ENCODE data around the gene PSMC2.

Gene PSMC2

GRCh38 chr7:103347507-103348267, at the start of gene PSMC2:
PSMC2 (plus strand) TSS chr7:103347643; CDS start chr7:103347712, 69 bp downstream.
- peak; percentile 71 for DNase-seq (ENCODE audit: extremely low read depth, low read depth)

DNA sequence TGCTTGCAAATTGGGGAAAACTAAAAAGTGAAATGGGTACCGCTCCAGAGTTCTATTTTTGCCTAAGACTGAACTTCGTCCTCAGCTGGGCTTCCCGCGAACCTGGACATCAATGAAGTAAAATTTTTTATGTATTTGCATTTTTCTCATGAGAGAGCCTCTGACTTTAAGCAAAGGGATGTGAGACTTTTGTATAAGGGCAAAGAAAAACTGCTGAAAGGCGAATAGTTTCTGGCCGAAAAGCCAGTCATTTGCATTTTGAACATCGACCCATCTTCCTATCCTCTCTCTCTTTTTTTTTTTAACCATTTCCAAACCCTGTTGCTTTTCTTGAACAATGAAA, 49.6 kb upstream of the PSMC2 start:
- no peak for DNase-seq (ENCODE audit: extremely low read depth, low read depth)
- no peak for TF ChIP-seq CTCF (IDR thresholded peaks at IDR 0.05; ENCODE audit: low read depth, low read length)

More at GRCh38 chr7:103347507-103348267, at the start of gene PSMC2:
- TF ChIP-seq CTCF (IDR thresholded peaks at IDR 0.05; ENCODE audit: low read depth, low read length): no peak

- no peak for DNase-seq (ENCODE audit: extremely low read depth, low read depth)
- TF ChIP-seq CTCF (IDR thresholded peaks at IDR 0.05; ENCODE audit: low read depth, low read length): no peak
Measured at GRCh38 chr7:103299660-103300059, 47.8 kb upstream of the PSMC2 start.

DNA sequence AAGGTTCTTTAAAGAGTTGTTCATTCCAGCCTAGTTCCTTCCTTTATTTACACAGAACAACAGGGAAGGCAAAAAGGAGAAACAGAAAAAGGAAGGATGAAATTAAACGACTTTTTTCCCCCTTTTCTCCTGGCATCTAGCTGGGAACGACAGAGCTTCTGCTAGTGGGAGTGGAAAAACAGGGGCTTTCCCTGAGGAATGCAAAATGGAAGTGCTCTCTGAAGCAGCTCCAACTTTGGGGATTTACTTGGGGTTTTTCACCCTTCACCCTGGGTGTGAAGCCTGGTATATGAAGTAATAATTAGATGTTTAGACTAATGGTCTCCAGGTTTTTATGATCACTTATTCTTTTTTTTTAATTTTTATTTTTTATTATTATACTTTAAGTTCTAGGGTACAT, 46.0 kb upstream of the PSMC2 start:
- DNase-seq (ENCODE audit: extremely low read depth, low read depth): no peak
- TF ChIP-seq CTCF (IDR thresholded peaks at IDR 0.05; ENCODE audit: low read depth, low read length): no peak

- TF ChIP-seq CTCF (IDR thresholded peaks at IDR 0.05; ENCODE audit: low read depth, low read length): no peak
- DNase-seq (ENCODE audit: extremely low read depth, low read depth): no peak
Measured at GRCh38 chr7:103307503-103308231, 39.8 kb upstream of the PSMC2 start.

GRCh38 chr7:103314852-103315251, 32.6 kb upstream of the PSMC2 start:
- no peak for DNase-seq (ENCODE audit: extremely low read depth, low read depth)

More at GRCh38 chr7:103314852-103315251, 32.6 kb upstream of the PSMC2 start:
- TF ChIP-seq CTCF (IDR thresholded peaks at IDR 0.05; ENCODE audit: low read depth, low read length): no peak
